Measurements from ENCODE around the gene HERC6.
"Not testable (repeated sequence)": the region's sequence is repeated elsewhere in the genome, so short reads cannot be mapped to it uniquely, and the experiment has no call there.

The HERC6 gene

GRCh38 chr4:88369180-88369812 lies 9.4 kb upstream of the HERC6 start:
- not testable (repeated sequence) for H3K4me2 ChIP-seq (ENCODE audit: low read depth, low read length, poor library complexity, severe bottlenecking); H3K4me1 ChIP-seq (ENCODE audit: insufficient read depth, low read length, poor library complexity, severe bottlenecking); H3K9me2 ChIP-seq (replicated peaks; ENCODE audit: low read depth, low read length); H3K79me2 ChIP-seq (ENCODE audit: insufficient read depth, low read length); H3K36me3 ChIP-seq (ENCODE audit: insufficient read depth, low read length); H3F3A ChIP-seq (ENCODE audit: low read depth); H3K9me3 ChIP-seq (ENCODE audit: insufficient read depth, low read depth, low read length); H3K27me3 ChIP-seq (ENCODE audit: insufficient read depth, low read length, poor library complexity, severe bottlenecking); H4K20me1 ChIP-seq (ENCODE audit: insufficient read depth, low read length, poor library complexity, severe bottlenecking); H3K4me3 ChIP-seq (ENCODE audit: low read length, poor library complexity, severe bottlenecking); H3K9ac ChIP-seq (ENCODE audit: low read depth, low read length, poor library complexity, severe bottlenecking)
- H2AFZ ChIP-seq (ENCODE audit: low read length), result peak overlapping the region; percentile 79; the same call in 1 of the 2 replicates
- TF ChIP-seq CTCF (conservative IDR thresholded peaks at IDR 0.05; ENCODE audit: low read length), result peak; percentile 77

- Histone ChIP-seq H3K9me3 (ENCODE audit: insufficient read depth, low read depth, low read length) (no peaks in the 10 kb centered on the region), H3K4me3 (ENCODE audit: low read length, poor library complexity, severe bottlenecking) (no peak overlapping the region), H3K9ac (ENCODE audit: low read depth, low read length, poor library complexity, severe bottlenecking) (no peak overlapping the region), H3K36me3 (ENCODE audit: insufficient read depth, low read length) (no peaks in the 10 kb centered on the region), H3F3A (ENCODE audit: low read depth) (peaks cover 6% of the 10 kb centered on the region; the same call in 1 of the 2 replicates), H3K4me2 (ENCODE audit: low read depth, low read length, poor library complexity, severe bottlenecking) (no peak overlapping the region), H3K9me2 (replicated peaks; ENCODE audit: low read depth, low read length) (no peaks in the 10 kb centered on the region), H3K4me1 (ENCODE audit: insufficient read depth, low read length, poor library complexity, severe bottlenecking) (peaks cover 19% of the 10 kb centered on the region), H4K20me1 (ENCODE audit: insufficient read depth, low read length, poor library complexity, severe bottlenecking) (no peaks in the 10 kb centered on the region), H2AFZ (ENCODE audit: low read length) (no peak overlapping the region), H3K79me2 (ENCODE audit: insufficient read depth, low read length) (no peaks in the 10 kb centered on the region), H3K27me3 (ENCODE audit: insufficient read depth, low read length, poor library complexity, severe bottlenecking) (no peaks in the 10 kb centered on the region)
- TF ChIP-seq EZH2phosphoT487 (IDR thresholded peaks at IDR 0.05; ENCODE audit: borderline replicate concordance), result no peak
- no peak for TF ChIP-seq CTCF (conservative IDR thresholded peaks at IDR 0.05; ENCODE audit: low read length)
Observed at GRCh38 chr4:88381123-88381522, 2.5 kb downstream of the HERC6 start.

- H3K4me1 ChIP-seq (ENCODE audit: insufficient read depth, low read length, poor library complexity, severe bottlenecking), result peaks cover 19% of the 10 kb centered on the region
- H2AFZ ChIP-seq (ENCODE audit: low read length), result peak overlapping the region; percentile 75
- H3K36me3 ChIP-seq (ENCODE audit: insufficient read depth, low read length), result no peaks in the 10 kb centered on the region
- H3K9me2 ChIP-seq (replicated peaks; ENCODE audit: low read depth, low read length), result no peaks in the 10 kb centered on the region
- H3K9ac ChIP-seq (ENCODE audit: low read depth, low read length, poor library complexity, severe bottlenecking), result no peak overlapping the region
- H3K27me3 ChIP-seq (ENCODE audit: insufficient read depth, low read length, poor library complexity, severe bottlenecking), result no peaks in the 10 kb centered on the region
- no peaks in the 10 kb centered on the region for H4K20me1 ChIP-seq (ENCODE audit: insufficient read depth, low read length, poor library complexity, severe bottlenecking)
- no peaks in the 10 kb centered on the region for H3K79me2 ChIP-seq (ENCODE audit: insufficient read depth, low read length)
- peaks cover 6% of the 10 kb centered on the region; the same call in 1 of the 2 replicates for H3F3A ChIP-seq (ENCODE audit: low read depth)
- no peaks in the 10 kb centered on the region for H3K9me3 ChIP-seq (ENCODE audit: insufficient read depth, low read depth, low read length)
- peak overlapping the region; percentile 7 for H3K4me2 ChIP-seq (ENCODE audit: low read depth, low read length, poor library complexity, severe bottlenecking)
- no peak for TF ChIP-seq CTCF (conservative IDR thresholded peaks at IDR 0.05; ENCODE audit: low read length)
- no peak for TF ChIP-seq EZH2phosphoT487 (IDR thresholded peaks at IDR 0.05; ENCODE audit: borderline replicate concordance)
- H3K4me3 ChIP-seq (ENCODE audit: low read length, poor library complexity, severe bottlenecking), result no peak overlapping the region
Observed at GRCh38 chr4:88382621-88383020, 4.0 kb downstream of the HERC6 start.
